Liver (tissue), 9 donors: ENCODE results near the gene FAM32A. TPM values are rescaled to one million over a fixed set of nuclear protein-coding genes. Genes with fewer than 3 reads are reported as not detected.
"Not testable (repeated sequence)": the region's sequence is repeated elsewhere in the genome, so short reads cannot be mapped to it uniquely, and the experiment has no call there.

Experiments used
- DNase-seq: peaks from one replicate; pipeline ENCODE4 v3.0.0-alpha.2; 2017; ENCODE audit warnings: low spot score
- H3K27ac ChIP-seq, 2 donors: one replicate each; pipeline ENCODE4 v1.7.0; 2013; ENCODE audit warnings: inconsistent platforms in 2 of 2, low read length in 2 of 2, control low read depth in 1 of 2, low read depth in 1 of 2, mild to moderate bottlenecking in 1 of 2
- H3K27me3 ChIP-seq, 4 donors: one replicate each; pipeline versions ENCODE4 v1.6.1 to v1.7.0; 2013; ENCODE audit warnings: low read length in 3 of 4, inconsistent platforms in 1 of 4, mild to moderate bottlenecking in 1 of 4, moderate library complexity in 1 of 4; ENCODE audit not compliant: control insufficient read depth in 4 of 4, insufficient read depth in 4 of 4
- H3K36me3 ChIP-seq, 4 donors: one replicate each; pipeline versions ENCODE4 v1.6.1 to v1.7.0; 2013; ENCODE audit warnings: low read length in 3 of 4, mild to moderate bottlenecking in 3 of 4, low read depth in 1 of 4, moderate library complexity in 1 of 4; ENCODE audit not compliant: control insufficient read depth in 4 of 4, insufficient read depth in 3 of 4
- H3K4me1 ChIP-seq, 4 donors: one replicate each; pipeline versions ENCODE4 v1.6.1 to v1.7.0; 2013; ENCODE audit warnings: low read length in 3 of 4, mild to moderate bottlenecking in 3 of 4, moderate library complexity in 1 of 4; ENCODE audit not compliant: control insufficient read depth in 4 of 4, insufficient read depth in 4 of 4
- H3K4me3 ChIP-seq, 3 donors: one replicate each; pipeline versions ENCODE4 v1.6.1 to v1.7.0; 2013; ENCODE audit warnings: low read length in 3 of 3, control low read depth in 1 of 3, low read depth in 1 of 3, mild to moderate bottlenecking in 1 of 3
- H3K9ac ChIP-seq, 2 donors: one replicate each; pipeline ENCODE4 v1.7.0; 2013; ENCODE audit warnings: low read length in 2 of 2, mild to moderate bottlenecking in 2 of 2, moderate library complexity in 2 of 2, control low read depth in 1 of 2, low read depth in 1 of 2
- H3K9me3 ChIP-seq, 4 donors: one replicate each; pipeline versions ENCODE4 v1.6.1 to v1.7.0; 2013; ENCODE audit warnings: low read length in 3 of 4; ENCODE audit not compliant: control insufficient read depth in 4 of 4
- EGR1 ChIP-seq, 2 donors: IDR thresholded peaks; 2 replicates each; pipeline ENCODE4 v1.6.1; 2016 to 2018; ENCODE audit warnings: antibody characterized with exemption in 2 of 2, low read depth in 2 of 2
- FOXA2 ChIP-seq: IDR thresholded peaks from 2 replicates; pipeline ENCODE4 v1.6.1; 2016; ENCODE audit warnings: antibody characterized with exemption
- GABPA ChIP-seq, 2 donors: IDR thresholded peaks in 1 of 2; conservative IDR thresholded peaks in 1 of 2; 2 replicates each; pipeline ENCODE4 v1.6.1; 2016; ENCODE audit warnings: antibody characterized with exemption in 2 of 2, mild to moderate bottlenecking in 1 of 2, moderate library complexity in 1 of 2
- HNF4G ChIP-seq: IDR thresholded peaks from 2 replicates; pipeline ENCODE4 v1.6.1; 2016; ENCODE audit warnings: antibody characterized with exemption
- NR2F2 ChIP-seq: IDR thresholded peaks from 2 replicates; pipeline ENCODE4 v1.6.1; 2016; ENCODE audit warnings: antibody characterized with exemption
- RXRA ChIP-seq, 2 donors: IDR thresholded peaks; 2 replicates each; pipeline ENCODE4 v1.6.1; 2017 to 2018; ENCODE audit warnings: antibody characterized with exemption in 2 of 2, mild to moderate bottlenecking in 1 of 2
- SP1 ChIP-seq: IDR thresholded peaks from 2 replicates; pipeline ENCODE4 v1.6.1; 2018; ENCODE audit warnings: antibody characterized with exemption, mild to moderate bottlenecking
- YY1 ChIP-seq: IDR thresholded peaks from 2 replicates; pipeline ENCODE4 v1.6.1; 2016; ENCODE audit warnings: antibody characterized with exemption, mild to moderate bottlenecking
- WGBS: extraction: QIAGEN DNeasy Blood & Tissue Kit; methylation state at CpG from one replicate; pipeline ENCODE4 v1.1.7; 2013; 5-methylcytosine and 5-hydroxymethylcytosine counted together
- polyA plus RNA-seq, 2 donors: library from polyadenylated mRNA; stranded (reverse) in 1 of 2; unstranded in 1 of 2; fragments of 200-250 nt in 1 of 2; fragments of >200 nt in 1 of 2; fragmentation: Nextera tagmentation in 1 of 2; extraction: Ambion mirVana in 1 of 2; gene quantifications; one replicate each; pipeline versions ENCODE4 v1.2.1 to v1.2.3, GENCODE V29; 2013 to 2015
- total RNA-seq, 2 donors: library from RNA; depleted of rRNA; stranded (reverse); fragments of >200 nt; gene quantifications; one replicate each; pipeline ENCODE4 v1.2.3, GENCODE V29; 2014
- TF ChIP-seq, protein P1 (sequence below): IDR thresholded peaks from 2 replicates; pipeline ENCODE4 v1.6.1; 2016; ENCODE audit warnings: antibody characterized with exemption, mild to moderate bottlenecking
- TF ChIP-seq, protein P2 (sequence below): IDR thresholded peaks from 2 replicates; pipeline ENCODE4 v1.6.1; 2016; ENCODE audit warnings: antibody characterized with exemption
- TF ChIP-seq, protein P3 (sequence below): IDR thresholded peaks from 2 replicates; pipeline ENCODE4 v1.6.1; 2016; ENCODE audit warnings: antibody characterized with exemption
- donor health status: healthy.
- donor health status: healthy.
- donor health status: healthy.
- donor health status: healthy.
- donor health status: healthy.

FAM32A gene
- total and polyA plus RNA-seq, 4 donors, result 46.2 to 60.2 (median 52.4) TPM

DNA sequence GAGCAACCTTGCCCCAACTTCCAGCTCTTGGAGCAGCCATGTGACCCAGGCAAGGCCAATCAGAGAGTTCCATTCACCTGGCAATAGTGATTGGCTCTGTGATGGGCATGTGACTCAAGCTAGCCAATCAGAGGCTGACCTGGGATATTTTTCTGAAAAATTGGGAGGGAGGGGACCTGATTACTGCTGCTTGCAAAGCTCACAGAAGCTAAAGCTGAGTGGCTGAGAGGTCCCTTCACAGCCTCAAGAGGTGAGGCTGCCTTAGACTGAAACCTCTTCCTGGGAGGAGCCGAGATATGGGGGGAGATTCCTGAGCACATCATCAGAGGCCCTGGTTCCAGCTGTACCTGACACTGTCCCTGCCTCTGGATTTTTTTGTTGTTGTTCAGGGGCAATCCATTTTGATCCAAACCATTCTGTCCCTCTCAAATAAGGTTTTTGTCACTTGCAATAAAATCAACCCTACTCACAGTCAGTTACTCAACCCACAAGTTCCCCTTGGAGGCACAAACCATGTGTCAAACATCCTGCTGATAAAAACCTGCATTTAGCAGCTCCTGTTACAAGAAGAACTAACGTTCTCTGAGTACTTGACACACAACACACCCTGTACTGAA, 16.6 kb upstream of the FAM32A start:
- no peaks in the 10 kb centered on the region for H3K36me3 ChIP-seq
- no peak for DNase-seq
- H3K9me3 ChIP-seq, result no peaks in the 10 kb centered on the region
- no peaks in the 10 kb centered on the region for H3K27me3 ChIP-seq
- H3K4me1 ChIP-seq, result peaks cover 2 to 9% (median 6%) of the 10 kb centered on the region in 4 donors
- no peak overlapping the region for H3K9ac ChIP-seq
- TF ChIP-seq HNF4G, result no peak
- no peak for TF ChIP-seq RXRA (IDR thresholded peaks at IDR 0.05)
- TF ChIP-seq SP1, result no peak
- TF ChIP-seq, protein P1, sequence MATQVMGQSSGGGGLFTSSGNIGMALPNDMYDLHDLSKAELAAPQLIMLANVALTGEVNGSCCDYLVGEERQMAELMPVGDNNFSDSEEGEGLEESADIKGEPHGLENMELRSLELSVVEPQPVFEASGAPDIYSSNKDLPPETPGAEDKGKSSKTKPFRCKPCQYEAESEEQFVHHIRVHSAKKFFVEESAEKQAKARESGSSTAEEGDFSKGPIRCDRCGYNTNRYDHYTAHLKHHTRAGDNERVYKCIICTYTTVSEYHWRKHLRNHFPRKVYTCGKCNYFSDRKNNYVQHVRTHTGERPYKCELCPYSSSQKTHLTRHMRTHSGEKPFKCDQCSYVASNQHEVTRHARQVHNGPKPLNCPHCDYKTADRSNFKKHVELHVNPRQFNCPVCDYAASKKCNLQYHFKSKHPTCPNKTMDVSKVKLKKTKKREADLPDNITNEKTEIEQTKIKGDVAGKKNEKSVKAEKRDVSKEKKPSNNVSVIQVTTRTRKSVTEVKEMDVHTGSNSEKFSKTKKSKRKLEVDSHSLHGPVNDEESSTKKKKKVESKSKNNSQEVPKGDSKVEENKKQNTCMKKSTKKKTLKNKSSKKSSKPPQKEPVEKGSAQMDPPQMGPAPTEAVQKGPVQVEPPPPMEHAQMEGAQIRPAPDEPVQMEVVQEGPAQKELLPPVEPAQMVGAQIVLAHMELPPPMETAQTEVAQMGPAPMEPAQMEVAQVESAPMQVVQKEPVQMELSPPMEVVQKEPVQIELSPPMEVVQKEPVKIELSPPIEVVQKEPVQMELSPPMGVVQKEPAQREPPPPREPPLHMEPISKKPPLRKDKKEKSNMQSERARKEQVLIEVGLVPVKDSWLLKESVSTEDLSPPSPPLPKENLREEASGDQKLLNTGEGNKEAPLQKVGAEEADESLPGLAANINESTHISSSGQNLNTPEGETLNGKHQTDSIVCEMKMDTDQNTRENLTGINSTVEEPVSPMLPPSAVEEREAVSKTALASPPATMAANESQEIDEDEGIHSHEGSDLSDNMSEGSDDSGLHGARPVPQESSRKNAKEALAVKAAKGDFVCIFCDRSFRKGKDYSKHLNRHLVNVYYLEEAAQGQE, result no peak
- H3K27ac ChIP-seq, result no peak overlapping the region
- no peak overlapping the region for H3K4me3 ChIP-seq
- 68% methylated on average over 2 of the region's 2 CpGs for WGBS

DNA sequence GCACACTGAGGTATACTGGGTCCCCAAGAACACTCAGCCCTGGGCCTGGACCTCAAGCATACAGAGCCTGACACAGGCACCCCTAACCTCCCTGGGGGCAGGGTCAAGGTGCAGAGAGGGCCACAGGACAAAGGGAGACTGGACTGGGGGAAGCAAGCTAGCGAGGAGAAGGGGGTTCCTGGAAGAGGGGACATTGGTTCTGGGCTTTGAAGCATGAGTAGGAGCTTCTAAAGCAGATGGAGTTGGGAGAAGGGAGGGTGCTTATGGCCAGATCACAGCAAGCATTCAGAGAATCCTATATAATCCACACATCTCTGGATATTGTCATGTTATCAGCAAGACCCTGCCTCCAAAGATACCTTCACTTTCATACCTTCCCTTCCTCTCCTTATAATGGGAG, 15.1 kb upstream of the FAM32A start:
- Histone ChIP-seq H3K4me3 (no peak overlapping the region), H3K27ac (no peak overlapping the region), H3K36me3 (no peaks in the 10 kb centered on the region), H3K9me3 (no peaks in the 10 kb centered on the region), H3K9ac (no peak overlapping the region), H3K27me3 (no peaks in the 10 kb centered on the region), H3K4me1 (no peaks in the 10 kb centered on the region)
- WGBS, result 95% methylated on average over 1 of the region's 1 CpG
- TF ChIP-seq HNF4G (no peak), FOXA2 (no peak), EGR1 (IDR thresholded peaks at IDR 0.05; ENCODE audit: low read depth in 2 of 2) (no peak), RXRA (IDR thresholded peaks at IDR 0.05) (no peak)
- DNase-seq, result no peak

DNA sequence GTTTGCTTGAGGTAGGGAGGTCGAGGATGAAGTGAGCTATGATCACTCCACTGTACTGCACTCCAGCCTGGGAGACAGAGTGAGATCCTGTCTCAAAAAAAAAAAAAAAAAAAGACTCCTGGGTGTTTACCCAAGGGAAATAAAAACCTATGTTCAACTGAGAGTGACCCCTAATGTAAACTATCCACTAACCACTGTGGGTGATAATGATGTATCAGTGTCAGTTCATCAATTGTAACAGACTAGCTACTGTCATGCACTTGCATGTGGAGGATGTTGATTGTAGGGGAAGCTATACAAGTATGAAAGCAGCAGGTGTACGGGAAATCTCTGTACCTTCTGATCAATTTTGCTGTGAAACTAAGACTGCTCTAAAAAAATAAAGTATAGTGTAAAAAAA, 9.3 kb upstream of the FAM32A start:
- no peaks in the 10 kb centered on the region for H3K4me1 ChIP-seq
- no peak for DNase-seq
- 81% methylated on average over 2 of the region's 2 CpGs for WGBS
- no peak overlapping the region for H3K4me3 ChIP-seq
- no peaks in the 10 kb centered on the region for H3K27me3 ChIP-seq
- TF ChIP-seq, protein P2, sequence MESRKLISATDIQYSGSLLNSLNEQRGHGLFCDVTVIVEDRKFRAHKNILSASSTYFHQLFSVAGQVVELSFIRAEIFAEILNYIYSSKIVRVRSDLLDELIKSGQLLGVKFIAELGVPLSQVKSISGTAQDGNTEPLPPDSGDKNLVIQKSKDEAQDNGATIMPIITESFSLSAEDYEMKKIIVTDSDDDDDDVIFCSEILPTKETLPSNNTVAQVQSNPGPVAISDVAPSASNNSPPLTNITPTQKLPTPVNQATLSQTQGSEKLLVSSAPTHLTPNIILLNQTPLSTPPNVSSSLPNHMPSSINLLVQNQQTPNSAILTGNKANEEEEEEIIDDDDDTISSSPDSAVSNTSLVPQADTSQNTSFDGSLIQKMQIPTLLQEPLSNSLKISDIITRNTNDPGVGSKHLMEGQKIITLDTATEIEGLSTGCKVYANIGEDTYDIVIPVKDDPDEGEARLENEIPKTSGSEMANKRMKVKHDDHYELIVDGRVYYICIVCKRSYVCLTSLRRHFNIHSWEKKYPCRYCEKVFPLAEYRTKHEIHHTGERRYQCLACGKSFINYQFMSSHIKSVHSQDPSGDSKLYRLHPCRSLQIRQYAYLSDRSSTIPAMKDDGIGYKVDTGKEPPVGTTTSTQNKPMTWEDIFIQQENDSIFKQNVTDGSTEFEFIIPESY, result no peak
- TF ChIP-seq NR2F2, result no peak
- TF ChIP-seq, protein P3, sequence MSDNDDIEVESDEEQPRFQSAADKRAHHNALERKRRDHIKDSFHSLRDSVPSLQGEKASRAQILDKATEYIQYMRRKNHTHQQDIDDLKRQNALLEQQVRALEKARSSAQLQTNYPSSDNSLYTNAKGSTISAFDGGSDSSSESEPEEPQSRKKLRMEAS, result no peak
- no peak for TF ChIP-seq GABPA (IDR thresholded peaks at IDR 0.05 in 1 of 2, conservative IDR thresholded peaks at IDR 0.05 in 1 of 2)
- no peak for TF ChIP-seq EGR1 (IDR thresholded peaks at IDR 0.05; ENCODE audit: low read depth in 2 of 2)
- TF ChIP-seq RXRA (IDR thresholded peaks at IDR 0.05), result no peak
- TF ChIP-seq SP1, result no peak
- no peak for TF ChIP-seq YY1
- no peaks in the 10 kb centered on the region for H3K9me3 ChIP-seq
- no peak overlapping the region for H3K9ac ChIP-seq
- H3K27ac ChIP-seq, result no peak overlapping the region
- H3K36me3 ChIP-seq, result no peaks in the 10 kb centered on the region

DNA sequence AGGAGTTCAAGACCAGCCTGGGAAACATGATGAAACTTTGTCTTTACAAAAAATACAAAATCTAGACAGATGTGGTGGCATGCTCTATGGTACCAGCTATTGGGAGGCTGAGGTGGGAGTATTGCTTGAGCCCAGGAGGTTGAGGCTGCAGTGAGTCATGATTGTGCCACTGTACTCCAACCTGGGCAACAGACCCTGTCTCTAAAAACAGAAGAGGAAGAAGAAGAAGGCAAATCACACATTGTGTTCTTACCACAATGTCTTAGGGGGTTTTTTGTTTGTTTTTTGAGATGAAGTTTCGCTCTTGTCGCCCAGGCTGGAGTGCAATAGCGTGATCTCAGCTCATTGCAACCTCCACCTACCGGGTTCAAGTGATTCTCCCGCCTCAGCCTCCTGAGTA, 6.3 kb upstream of the FAM32A start:
- H3K9me3 ChIP-seq, H3K4me3 ChIP-seq, H3K4me1 ChIP-seq, H3K27me3 ChIP-seq, DNase-seq, H3K27ac ChIP-seq, H3K36me3 ChIP-seq, H3K9ac ChIP-seq: not testable (repeated sequence)
- 82% methylated on average over 5 of the region's 5 CpGs for WGBS
